Adipose tissue (tissue), 3 donors: ENCODE measurements around the gene TXNRD2. TPM values are rescaled to one million over a fixed set of nuclear protein-coding genes. Genes with fewer than 3 reads are reported as not detected.
"Not testable (repeated sequence)": the region's sequence is repeated elsewhere in the genome, so short reads cannot be mapped to it uniquely, and the experiment has no call there.

Experiments used
- H3K27ac ChIP-seq: one replicate; pipeline ENCODE4 v1.5.1; 2013; ENCODE audit warnings: low read depth, low read length
- WGBS, 3 donors: extraction: QIAGEN DNeasy Blood & Tissue Kit; methylation state at CpG; one replicate each; pipeline ENCODE4 v1.1.7; 2013; 5-methylcytosine and 5-hydroxymethylcytosine counted together
- polyA plus RNA-seq, 3 donors: library from polyadenylated mRNA; stranded (reverse); fragments of 200-250 nt; gene quantifications; one replicate each; pipeline ENCODE4 v1.2.3, GENCODE V29; 2013
- donor health status: healthy with polysubstance abuse.
- donor health status: Bipolar disorder and iron deficiency.
- donor health status: healthy.

Gene TXNRD2
- polyA plus RNA-seq, 3 donors = 13.6 to 21.8 (median 16.6) TPM

GRCh38 chr22:19886605-19887255 lies 54.9 kb downstream of the TXNRD2 start:
- WGBS, 3 donors = 48 to 84% (median 50%) methylated on average over 12 of the region's 12 CpGs
- no peak overlapping the region for H3K27ac ChIP-seq

DNA sequence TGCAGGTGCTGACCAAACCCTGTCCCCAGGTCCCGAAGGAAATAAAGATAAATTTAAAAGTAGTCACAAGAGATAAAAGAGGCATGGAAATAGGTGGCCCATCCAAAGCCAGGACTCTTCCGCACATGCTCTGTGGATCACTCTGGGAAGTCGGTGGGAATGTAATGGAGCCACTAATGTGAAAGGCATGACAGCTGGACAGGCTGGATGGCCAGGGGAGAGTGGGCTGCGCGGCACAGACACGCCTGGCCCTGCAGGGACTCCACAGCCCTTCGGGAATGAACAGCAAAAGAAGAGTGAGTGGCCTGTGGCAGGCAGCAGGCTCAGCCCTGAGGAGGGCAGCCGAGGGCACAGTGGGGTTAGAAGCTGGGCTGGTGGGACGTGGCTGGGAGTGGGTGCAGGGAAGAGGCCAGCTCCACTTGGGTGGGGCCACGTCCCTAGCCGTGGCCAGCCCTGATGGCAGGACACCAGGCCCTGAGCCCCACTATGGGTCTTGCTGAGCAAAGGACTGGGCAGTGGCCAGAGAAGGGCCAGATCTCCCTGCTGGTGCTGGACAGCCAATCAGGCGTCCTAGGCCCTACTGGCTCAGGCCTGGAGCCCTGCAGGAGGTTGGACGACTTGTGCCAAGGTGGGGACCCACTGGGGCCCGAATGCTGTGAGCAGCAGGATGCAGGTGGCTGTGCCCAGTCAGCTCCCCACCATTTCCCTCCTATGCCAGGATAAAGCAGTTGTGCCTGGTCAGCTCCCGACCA lies 55.6 kb downstream of the TXNRD2 start:
- no peak overlapping the region for H3K27ac ChIP-seq
- 73 to 80% (median 78%) methylated on average over 15 of the region's 15 CpGs for WGBS, 3 donors

DNA sequence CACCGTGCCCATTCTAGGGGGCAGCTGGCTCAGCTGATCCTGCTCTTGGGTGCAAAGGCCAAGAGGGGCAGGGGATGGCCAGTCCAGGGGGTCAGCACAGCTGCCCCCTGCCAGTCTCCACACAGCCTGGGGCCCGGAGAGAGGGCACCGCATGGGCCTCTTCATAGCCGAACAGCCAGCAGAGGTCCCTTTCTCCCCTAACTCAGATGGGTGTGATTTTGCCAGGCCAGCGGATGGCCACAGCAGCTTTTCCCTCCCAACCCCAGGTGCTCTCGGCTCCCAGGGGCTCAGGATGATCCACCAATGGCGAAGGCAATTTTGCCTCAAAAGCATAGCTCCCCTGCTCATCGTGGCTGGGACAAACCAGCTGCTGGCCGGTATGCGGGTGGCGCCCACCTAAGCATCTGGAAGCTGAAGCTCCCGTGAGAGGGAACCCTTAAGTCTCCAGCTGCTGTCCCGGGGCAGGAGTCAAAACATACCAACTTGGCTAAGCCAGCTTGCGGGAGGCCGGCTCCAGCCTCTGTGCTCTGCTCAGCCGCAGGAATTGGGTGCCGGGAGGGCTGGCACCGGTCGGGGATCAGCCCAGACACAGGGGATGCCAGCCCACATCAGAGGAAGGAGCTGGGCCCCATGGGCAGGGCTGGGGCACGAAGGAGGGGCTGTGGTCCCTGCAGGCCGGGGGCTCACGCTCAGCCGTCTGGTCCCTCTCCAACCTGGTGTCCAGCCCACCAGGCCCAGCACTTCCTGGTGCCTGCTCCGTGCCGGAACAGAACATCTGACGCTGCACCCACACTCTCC lies 56.5 kb downstream of the TXNRD2 start:
- WGBS, 3 donors = 91% methylated on average over 26 of the region's 26 CpGs
- no peak overlapping the region for H3K27ac ChIP-seq

DNA sequence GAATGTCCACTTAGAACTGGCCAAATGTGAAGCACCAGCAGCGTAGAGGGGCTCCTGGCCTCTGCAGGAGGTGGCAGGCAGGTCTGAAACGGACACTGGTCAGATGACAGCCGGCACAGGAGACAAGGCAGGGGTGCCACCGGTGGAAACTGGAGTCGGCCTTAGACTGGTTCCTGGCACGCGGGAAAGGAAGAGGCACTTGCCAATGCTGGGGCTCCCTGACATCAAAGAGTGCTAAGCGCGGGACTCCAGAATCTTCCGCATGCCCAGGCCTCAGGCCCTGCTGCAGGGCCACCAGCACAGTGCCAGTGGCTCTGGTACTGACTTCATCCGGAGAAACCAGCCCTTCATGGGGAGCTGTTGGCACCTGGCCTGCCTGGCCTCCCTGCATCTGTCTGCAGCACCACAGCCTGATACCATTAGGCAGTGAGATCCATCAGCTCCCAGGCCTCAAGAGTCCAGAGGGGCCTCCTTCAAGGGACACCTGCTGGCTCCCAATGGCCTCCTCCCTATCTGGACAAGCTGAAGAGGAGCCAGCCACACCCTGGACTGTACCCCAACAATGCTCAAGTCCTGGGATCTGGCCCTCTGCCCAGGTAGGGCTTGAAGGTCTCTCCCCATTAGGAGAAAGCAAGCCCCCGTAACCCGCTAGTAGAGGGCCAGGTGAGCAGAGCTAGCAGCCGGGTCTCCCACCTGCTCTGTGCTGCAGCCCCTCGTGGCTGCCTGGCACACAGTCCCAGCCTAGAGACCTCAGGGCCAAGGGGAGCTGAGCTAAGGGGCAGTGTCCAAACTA lies 57.3 kb downstream of the TXNRD2 start:
- H3K27ac ChIP-seq = no peak overlapping the region
- 91 to 93% (median 92%) methylated on average over 15 of the region's 15 CpGs for WGBS, 3 donors

DNA sequence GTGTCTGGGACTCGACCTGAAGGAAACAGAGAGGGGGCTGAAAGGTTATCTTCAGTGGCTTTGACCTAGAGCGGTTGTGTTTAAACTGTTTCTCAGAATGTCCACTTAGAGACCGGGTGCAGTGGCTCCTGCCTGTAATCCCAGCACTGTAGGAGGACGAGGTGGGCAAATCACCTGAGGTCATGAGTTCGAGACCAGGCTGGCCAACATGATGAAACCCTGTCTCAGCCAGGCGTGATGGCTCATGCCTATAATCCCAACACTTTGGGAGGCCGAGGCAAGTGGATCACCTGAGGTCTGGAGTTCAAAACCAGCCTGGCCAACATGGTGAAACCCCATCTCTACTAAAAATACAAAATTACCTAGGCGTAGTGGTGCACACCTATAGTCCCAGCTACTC lies 58.2 kb downstream of the TXNRD2 start:
- not testable (repeated sequence) for H3K27ac ChIP-seq
- 91 to 94% (median 92%) methylated on average over 8 of the region's 8 CpGs for WGBS, 3 donors

DNA sequence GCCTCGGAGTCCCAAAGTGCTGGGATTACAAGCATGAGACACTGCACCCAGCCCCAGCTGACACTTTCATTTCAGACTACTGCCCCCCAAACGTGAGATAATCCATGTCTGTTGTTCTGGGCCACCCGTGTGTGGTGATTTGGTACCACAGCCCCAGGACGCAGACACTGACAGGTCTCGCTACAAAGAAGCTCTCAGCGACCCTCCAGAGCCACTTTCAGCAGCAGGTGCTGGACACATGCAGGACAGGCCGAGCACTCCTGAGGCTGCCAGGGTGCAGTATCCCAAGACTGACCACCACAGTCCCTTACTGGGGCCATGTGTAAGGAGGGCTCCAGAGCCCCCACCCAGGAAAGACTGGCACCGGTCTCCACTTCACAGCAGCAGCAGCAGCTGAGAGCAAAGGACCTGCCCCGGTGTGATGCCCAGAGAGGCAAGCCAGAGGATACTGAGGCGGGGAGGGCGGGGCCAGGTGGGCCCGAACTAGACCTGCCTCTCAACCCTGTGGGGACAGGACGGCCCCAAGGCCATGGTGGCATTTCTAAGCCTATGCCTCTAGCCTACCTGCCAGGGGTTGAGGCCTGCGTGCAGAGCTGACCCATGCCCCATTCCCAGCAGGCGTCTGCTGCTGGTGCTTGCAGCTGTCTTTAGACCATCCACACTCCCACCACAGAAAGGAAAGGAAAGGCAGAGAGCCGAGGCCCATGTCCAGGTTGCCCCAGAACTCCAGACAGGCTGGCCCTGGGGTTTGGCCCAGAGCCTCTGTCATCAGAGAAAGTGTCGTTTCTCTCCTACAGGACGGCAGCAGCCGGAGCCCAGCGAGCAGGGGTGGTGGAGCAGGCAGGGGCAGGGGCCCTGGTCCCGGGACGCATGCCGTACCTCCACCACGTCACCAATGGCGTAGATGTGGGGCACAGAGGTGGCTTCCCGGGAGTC lies 58.9 kb downstream of the TXNRD2 start:
- H3K27ac ChIP-seq = no peak overlapping the region
- WGBS, 3 donors = 91 to 97% (median 92%) methylated on average over 26 of the region's 26 CpGs

GRCh38 chr22:19880786-19881569 lies 60.6 kb downstream of the TXNRD2 start:
- 54 to 67% (median 57%) methylated on average over 27 of the region's 27 CpGs for WGBS, 3 donors
- H3K27ac ChIP-seq = no peak overlapping the region

- WGBS, 3 donors = 88 to 94% (median 91%) methylated on average over 34 of the region's 34 CpGs
- no peak overlapping the region for H3K27ac ChIP-seq
These were observed 61.4 kb downstream of the TXNRD2 start for GRCh38 chr22:19879992-19880785.

GRCh38 chr22:19879643-19879991 lies 62.0 kb downstream of the TXNRD2 start:
- 74 to 81% (median 74%) methylated on average over 4 of the region's 4 CpGs for WGBS, 3 donors
- no peak overlapping the region for H3K27ac ChIP-seq

GRCh38 chr22:19879246-19879570 lies 62.4 kb downstream of the TXNRD2 start:
- H3K27ac ChIP-seq = no peak overlapping the region
- 92 to 96% (median 95%) methylated on average over 12 to 13 of the region's 13 CpGs for WGBS, 3 donors

- WGBS, 3 donors = 90 to 91% (median 90%) methylated on average over 16 of the region's 16 CpGs
- H3K27ac ChIP-seq = no peak overlapping the region
These were observed 63.0 kb downstream of the TXNRD2 start for GRCh38 chr22:19878461-19879245.

DNA sequence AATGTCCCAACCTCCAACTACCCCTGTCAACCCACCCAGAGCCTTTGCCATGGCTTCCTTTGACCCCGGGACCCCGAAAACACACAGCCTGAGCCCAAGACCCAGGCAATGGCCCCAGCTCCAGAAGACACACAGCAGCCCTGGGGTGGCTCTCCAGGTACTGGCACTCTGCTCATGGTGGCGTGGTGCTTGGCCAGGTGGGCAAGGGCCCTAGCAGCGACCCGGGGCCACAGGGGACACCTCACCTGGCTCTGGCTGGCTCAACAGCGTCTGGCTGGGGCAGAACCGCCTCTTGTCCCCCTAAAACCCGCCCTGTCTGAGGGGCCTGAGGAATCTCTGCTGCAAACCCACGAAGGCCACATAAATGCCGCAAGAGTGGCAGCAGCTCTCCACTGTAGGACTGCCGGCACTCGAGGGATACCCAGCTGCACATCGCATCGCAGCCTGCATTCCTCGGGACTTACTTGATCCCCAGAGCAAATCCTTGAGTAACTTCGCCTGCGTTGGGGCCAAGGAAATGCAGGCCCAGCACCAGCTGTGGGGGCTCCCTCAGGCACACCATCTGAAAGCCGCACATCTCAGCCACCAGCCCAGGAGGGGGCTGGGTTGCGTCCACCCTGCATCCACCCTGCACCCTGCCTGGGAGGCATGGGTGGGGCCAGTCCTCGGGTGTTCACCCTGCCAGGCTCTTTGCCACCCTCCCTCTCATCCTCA lies 63.8 kb downstream of the TXNRD2 start:
- WGBS, 3 donors = 90 to 94% (median 93%) methylated on average over 20 of the region's 20 CpGs

DNA sequence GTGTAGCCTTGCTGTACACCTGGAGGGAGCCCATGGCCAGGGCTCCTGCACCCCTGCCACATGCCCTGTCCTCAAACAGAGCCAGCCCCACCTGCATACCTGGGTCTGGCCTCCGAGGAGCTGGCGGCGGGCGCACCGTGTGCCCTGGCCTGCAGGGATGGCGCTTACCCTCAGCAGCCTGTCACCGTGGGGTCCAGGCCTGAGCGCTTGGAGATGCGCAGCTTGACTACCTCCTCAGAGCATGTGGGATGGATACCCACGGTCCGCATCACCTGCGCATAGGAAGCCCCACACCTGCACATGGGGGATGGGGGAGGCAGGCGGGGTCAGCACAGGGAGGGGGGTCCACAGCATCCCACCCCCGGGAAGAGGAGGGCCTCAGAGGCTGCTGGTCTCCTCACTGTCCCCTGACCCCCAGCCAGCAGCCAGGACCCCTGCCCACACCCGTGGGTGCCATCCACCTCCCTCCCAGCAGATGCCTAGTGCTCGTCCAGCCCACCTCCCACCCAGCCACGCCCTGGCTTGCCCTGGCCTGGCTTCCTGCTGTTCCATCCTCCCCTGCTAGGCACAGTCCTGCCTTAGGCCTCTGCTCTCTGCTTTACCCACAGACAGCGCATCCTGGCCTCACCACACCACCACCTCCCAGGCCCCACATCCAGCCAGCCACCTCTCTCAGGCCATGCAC lies 64.5 kb downstream of the TXNRD2 start:
- WGBS, 3 donors = 89 to 95% (median 93%) methylated on average over 18 of the region's 18 CpGs
- H3K27ac ChIP-seq = no peak overlapping the region

More for the DNA sequence above, 63.8 kb downstream of the TXNRD2 start:
- H3K27ac ChIP-seq = no peak overlapping the region

DNA sequence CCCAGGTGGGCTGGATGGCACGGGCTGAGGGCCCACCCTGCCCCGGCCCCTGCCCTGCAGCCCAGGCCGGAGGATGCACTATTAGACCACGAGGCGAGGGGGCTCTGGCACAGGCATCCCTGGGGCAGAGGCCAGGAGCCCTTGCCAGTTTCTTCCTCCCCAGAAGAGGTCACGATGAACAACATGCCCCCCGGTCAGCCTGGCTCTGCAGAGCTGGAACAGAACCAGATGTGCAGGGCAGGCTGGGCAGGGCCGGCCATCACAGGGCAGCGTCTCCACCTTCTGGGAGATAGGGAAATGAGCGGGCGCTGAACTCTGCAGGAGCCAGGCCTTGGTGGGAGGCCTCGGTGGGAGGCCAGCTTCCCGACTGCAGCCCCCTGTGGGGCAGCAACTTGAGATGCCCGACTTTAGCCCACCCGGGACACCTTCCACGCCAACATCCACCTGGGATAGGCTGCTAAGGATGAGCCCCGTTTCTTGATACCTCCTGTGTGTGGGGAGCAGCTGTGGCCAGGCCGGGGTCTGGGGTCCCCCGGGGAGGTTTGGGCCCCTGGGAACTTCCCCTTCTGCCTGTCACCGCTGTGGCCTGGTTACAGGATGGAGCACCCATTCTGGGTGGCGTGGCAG lies 65.2 kb downstream of the TXNRD2 start:
- no peak overlapping the region for H3K27ac ChIP-seq
- 82 to 87% (median 84%) methylated on average over 21 of the region's 21 CpGs for WGBS, 3 donors
